DOHH2 (cell line): ENCODE data around the gene COL5A3.

Experiments used
- CTCF ChIP-seq: fragments of 200-600 bp; sonication (generic); IDR thresholded peaks from one replicate; pipeline ENCODE4 v1.5.1; 2014; ENCODE audit warnings: antibody characterized with exemption, mild to moderate bottlenecking, low read depth, low read length; ENCODE audit not compliant: poor library complexity, severe bottlenecking
- EZH2phosphoT487 ChIP-seq: fragments of 200-600 bp; sonication (generic); IDR thresholded peaks from 2 replicates; pipeline ENCODE4 v1.6.1; 2017; ENCODE audit warnings: borderline replicate concordance, mild to moderate bottlenecking, antibody characterized with exemption, low read length, moderate library complexity, mixed read lengths

- TF ChIP-seq CTCF (no peak), EZH2phosphoT487 (no peak)
These were observed 38.2 kb downstream of the COL5A3 start for GRCh38 chr19:9972103-9972502.
